PC-3 (cell line): ENCODE results near the gene PCSK2. TPM values are rescaled to one million over a fixed set of nuclear protein-coding genes. Genes with fewer than 3 reads are reported as not detected.

ENCODE experiments used
- ATAC-seq: fragments of 200-7000 bp; cut with Tn5 transposase; 2 replicates; pipeline ENCODE4 v1.9.1; 2020; ENCODE audit warnings: mild to moderate bottlenecking, moderate library complexity
- BruUV-seq: library from RNA; stranded (reverse); fragments of 400-500 nt; replicated peaks from 2 replicates; lab custom pipeline; 2021; lab: Mats Ljungman, UMichigan
- CTCF ChIA-PET: fragments of 300-600 bp; sonication (Branson Sonifier 250); formaldehyde crosslinking; loops from one replicate; lab custom pipeline; 2022; ENCODE audit warnings: antibody characterized with exemption; lab: Charles Lee
- POLR2A ChIA-PET: fragments of 300-600 bp; sonication (Branson Sonifier 250); formaldehyde crosslinking; loops from one replicate; lab custom pipeline; 2022; ENCODE audit warnings: antibody characterized with exemption; ENCODE audit not compliant: unreplicated experiment; lab: Charles Lee
- DNase-seq: peaks from one replicate; pipeline ENCODE4 v3.0.0-alpha.2; 2015
- H2AFZ ChIP-seq: fragments of 300-600 bp; sonication (generic); 2 replicates; pipeline ENCODE4 v1.6.0; 2016; ENCODE audit warnings: antibody characterized with exemption, low read length
- H3F3A ChIP-seq: fragments of 300-600 bp; sonication (generic); one replicate; pipeline ENCODE4 v1.6.0; 2017; ENCODE audit warnings: antibody characterized with exemption, low read length, control low read depth, mild to moderate bottlenecking; ENCODE audit not compliant: unreplicated experiment
- H3K27ac ChIP-seq: fragments of 300-600 bp; sonication (generic); 2 replicates; pipeline ENCODE4 v1.5.1; 2016; ENCODE audit warnings: mild to moderate bottlenecking, low read length
- H3K27me3 ChIP-seq: fragments of 300-600 bp; sonication (generic); 2 replicates; pipeline ENCODE4 v1.6.1; 2016; ENCODE audit warnings: low read length, mixed read lengths
- H3K36me3 ChIP-seq: fragments of 300-600 bp; sonication (generic); 2 replicates; pipeline ENCODE4 v1.6.1; 2016; ENCODE audit warnings: low read depth, mixed run types, low read length, mixed read lengths
- H3K4me1 ChIP-seq: fragments of 300-600 bp; sonication (generic); 2 replicates; pipeline ENCODE4 v1.5.1; 2016; ENCODE audit warnings: low read length; ENCODE audit not compliant: insufficient read depth
- H3K4me2 ChIP-seq: fragments of 300-600 bp; sonication (generic); 2 replicates; pipeline ENCODE4 v1.6.0; 2016; ENCODE audit warnings: low read length
- H3K4me3 ChIP-seq: fragments of 300-600 bp; sonication (generic); 2 replicates; pipeline ENCODE4 v1.5.1; 2016; ENCODE audit warnings: mild to moderate bottlenecking, low read length, mixed read lengths
- H3K79me2 ChIP-seq: fragments of 300-600 bp; sonication (generic); 2 replicates; pipeline ENCODE4 v1.6.1; 2017; ENCODE audit warnings: low read length, mixed read lengths
- H3K9ac ChIP-seq: fragments of 300-600 bp; sonication (generic); 2 replicates; pipeline ENCODE4 v1.6.0; 2016; ENCODE audit warnings: mild to moderate bottlenecking, low read length
- H3K9me2 ChIP-seq: fragments of 300-600 bp; sonication (generic); replicated peaks from 2 replicates; pipeline ENCODE4 v1.6.1; 2016; ENCODE audit warnings: mixed run types, low read length, mixed read lengths
- H3K9me3 ChIP-seq: fragments of 300-600 bp; sonication (generic); 2 replicates; pipeline ENCODE4 v1.6.1; 2016; ENCODE audit warnings: low read length, mixed read lengths
- H4K20me1 ChIP-seq: fragments of 300-600 bp; sonication (generic); 2 replicates; pipeline ENCODE4 v1.6.1; 2016; ENCODE audit warnings: low read length, mixed read lengths
- CTCF ChIP-seq: fragments of 300-600 bp; sonication (generic); conservative IDR thresholded peaks from 2 replicates; pipeline ENCODE4 v1.5.1; 2017; ENCODE audit warnings: antibody characterized with exemption, low read depth, mild to moderate bottlenecking, low read length
- EZH2 ChIP-seq: fragments of 300-600 bp; sonication (generic); IDR thresholded peaks from one replicate; pipeline ENCODE4 v1.6.1; 2017; ENCODE audit warnings: antibody characterized with exemption, mild to moderate bottlenecking, low read length; ENCODE audit not compliant: unreplicated experiment
- EZH2phosphoT487 ChIP-seq: fragments of 300-600 bp; sonication (generic); IDR thresholded peaks from 2 replicates; pipeline ENCODE4 v1.6.1; 2018; ENCODE audit warnings: mild to moderate bottlenecking, antibody characterized with exemption, low read length, borderline replicate concordance
- intact Hi-C: fragments of 100-400 bp; cut with micrococcal nuclease; formaldehyde crosslinking; loops from 2 replicates; pipeline ENCODE4 v1.9.0; 2023
- total RNA-seq: library from RNA; depleted of rRNA; stranded (reverse); fragments of >200 nt; gene quantifications from 2 replicates; pipeline ENCODE4 v1.2.3, GENCODE V29; 2014

Gene PCSK2
- total RNA-seq, 1 experiment from 2014 or later: not detected

- POLR2A ChIA-PET: no interaction called here
- H3K36me3 ChIP-seq: no peaks in the 10 kb centered on the region
- ATAC-seq (peak; percentile 61), DNase-seq (peak; percentile 70)
- H3K27me3 ChIP-seq: peaks cover 83% of the 10 kb centered on the region
- no peak overlapping the region for H3K4me3 ChIP-seq
- H3K9ac ChIP-seq: no peak overlapping the region
- H2AFZ ChIP-seq: no peak overlapping the region
- H3K79me2 ChIP-seq: no peaks in the 10 kb centered on the region
- BruUV-seq: no TSS peak
- no peak overlapping the region for H3K27ac ChIP-seq
- H3K4me1 ChIP-seq: no peaks in the 10 kb centered on the region
- no peaks in the 10 kb centered on the region for H3K9me2 ChIP-seq
- H3F3A ChIP-seq: no peaks in the 10 kb centered on the region
- no peaks in the 10 kb centered on the region for H3K9me3 ChIP-seq
- no peak for TF ChIP-seq EZH2phosphoT487
- TF ChIP-seq CTCF: peak; percentile 99
- TF ChIP-seq EZH2: no peak
- intact Hi-C loops: loop anchor here (1.0 to 5.0 kb wide), 2 partner anchors 609 to 629 kb away; no protein-coding TSS in a partner anchor
- no peak overlapping the region for H3K4me2 ChIP-seq
- H4K20me1 ChIP-seq: no peaks in the 10 kb centered on the region
- CTCF ChIA-PET: interaction anchor here (0.6 to 1.4 kb wide), 3 partner anchors 40 to 630 kb away, joined by 3 to 9 read pairs (median 3); no protein-coding TSS in a partner anchor
These were observed 205.0 kb downstream of the PCSK2 start for GRCh38 chr20:17431621-17432364.

DNA sequence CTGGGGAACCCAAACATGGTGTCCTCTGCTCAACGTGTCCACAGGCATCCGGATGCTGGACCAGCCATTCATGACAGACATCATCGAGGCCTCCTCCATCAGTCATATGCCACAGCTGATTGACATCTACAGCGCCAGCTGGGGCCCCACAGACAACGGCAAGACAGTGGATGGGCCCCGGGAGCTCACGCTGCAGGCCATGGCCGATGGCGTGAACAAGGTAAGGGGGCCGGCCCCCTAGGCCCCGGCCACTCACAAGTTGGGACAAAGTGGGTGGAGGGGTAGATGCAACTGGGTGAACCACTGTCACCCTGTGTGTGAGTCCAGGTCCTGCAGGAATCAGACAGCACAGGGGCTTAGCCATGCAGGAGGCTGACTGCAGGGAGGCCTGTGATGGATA is 209.8 kb downstream of the PCSK2 start:
- BruUV-seq: no TSS peak
- Histone ChIP-seq H2AFZ (no peak overlapping the region), H3K79me2 (no peaks in the 10 kb centered on the region), H3K4me3 (no peak overlapping the region), H3K4me1 (no peaks in the 10 kb centered on the region), H3F3A (no peaks in the 10 kb centered on the region), H3K9me3 (no peaks in the 10 kb centered on the region), H4K20me1 (no peaks in the 10 kb centered on the region), H3K27me3 (peaks cover 79% of the 10 kb centered on the region), H3K9ac (no peak overlapping the region), H3K4me2 (no peak overlapping the region), H3K9me2 (no peaks in the 10 kb centered on the region), H3K36me3 (no peaks in the 10 kb centered on the region), H3K27ac (no peak overlapping the region)
- ATAC-seq (no peak), DNase-seq (no peak)
- CTCF ChIA-PET: no interaction called here
- POLR2A ChIA-PET: interaction anchor here (0.7 kb wide), 1 partner anchor 636 kb away, joined by 3 read pairs; no protein-coding TSS in a partner anchor
- intact Hi-C loops: no loop called here
- TF ChIP-seq CTCF (no peak), EZH2phosphoT487 (no peak), EZH2 (no peak)

DNA sequence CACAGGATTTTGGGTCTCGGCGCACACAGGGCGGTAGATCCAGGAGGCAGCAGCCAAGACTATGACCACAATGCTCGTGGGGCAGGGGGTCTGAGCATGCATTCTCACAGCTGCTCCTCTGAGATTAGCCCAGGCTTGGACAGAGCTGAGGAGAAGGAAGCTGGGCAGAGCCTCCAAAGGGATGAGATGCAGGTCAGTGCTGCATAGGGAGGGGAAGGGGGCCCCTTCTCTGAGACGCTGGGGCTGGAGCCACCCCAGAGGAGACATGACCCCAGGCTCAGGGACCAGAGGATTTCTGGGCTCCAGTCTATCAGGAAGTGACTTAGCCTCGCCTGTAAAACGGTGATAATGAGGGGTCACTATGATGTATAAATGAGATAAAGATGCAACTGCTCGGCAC is 210.4 kb downstream of the PCSK2 start:
- Histone ChIP-seq H3K9me3 (no peaks in the 10 kb centered on the region), H3K36me3 (no peaks in the 10 kb centered on the region), H4K20me1 (no peaks in the 10 kb centered on the region), H3K4me1 (no peaks in the 10 kb centered on the region), H3F3A (no peaks in the 10 kb centered on the region), H2AFZ (no peak overlapping the region), H3K79me2 (no peaks in the 10 kb centered on the region), H3K4me2 (no peak overlapping the region), H3K9ac (no peak overlapping the region), H3K9me2 (no peaks in the 10 kb centered on the region), H3K27me3 (peaks cover 85% of the 10 kb centered on the region), H3K4me3 (no peak overlapping the region), H3K27ac (no peak overlapping the region)
- BruUV-seq: no TSS peak
- ATAC-seq (no peak), DNase-seq (no peak)
- no peak for TF ChIP-seq EZH2phosphoT487
- TF ChIP-seq EZH2: no peak
- no peak for TF ChIP-seq CTCF
- POLR2A ChIA-PET: no interaction called here
- CTCF ChIA-PET: no interaction called here
- intact Hi-C loops: no loop called here
